ENCODE results near the gene NT5C1B. TPM values are rescaled to one million over a fixed set of nuclear protein-coding genes. Genes with fewer than 3 reads are reported as not detected.

The NT5C1B gene
- total RNA-seq, 1 experiment from 2014 or later, result not detected

GRCh38 chr2:18516112-18516511, 73.3 kb downstream of the NT5C1B start:
- no peak for DNase-seq (ENCODE audit: low read depth)

- no peak for DNase-seq (ENCODE audit: low read depth)
These were observed 74.6 kb downstream of the NT5C1B start for GRCh38 chr2:18514526-18515461.

Small RNAs within 50 kb of the gene (small RNA-seq; reads per million reads assigned to genes)
- gene RNU6-1215P, result not detected

Other genes with a start within 250 kb of the NT5C1B start
- gene RDH14, start 28.9 kb downstream of the NT5C1B start, total RNA-seq (2014; rRNA removed; shearing (Covaris generic)), result 30.2 and 31.8 TPM in 2 replicates